ENCODE results near the gene ELOVL3. TPM values are rescaled to one million over a fixed set of nuclear protein-coding genes. Genes with fewer than 3 reads are reported as not detected.
A peak's percentile ranks its signal among the peaks of the same experiment; 100 is the strongest.
"Not testable (repeated sequence)": the region's sequence is repeated elsewhere in the genome, so short reads cannot be mapped to it uniquely, and the experiment has no call there.

Gene ELOVL3
- total RNA-seq = not detected

- peak; percentile 97 for ATAC-seq
- peak; percentile 90 for DNase-seq (ENCODE audit: low spot score)
- H3K4me1 Mint-ChIP-seq (ENCODE audit: low read depth in 2 of 2) = peaks cover 31 to 32% of the 10 kb centered on the region in 2 donors
- no peak within 1 kb of the TSS for H3K27ac Mint-ChIP-seq
- peaks cover 28 to 43% of the 10 kb centered on the region in 2 donors for H3K27me3 Mint-ChIP-seq
- peak within 1 kb of the TSS; percentile 63 for H3K4me3 Mint-ChIP-seq
- H3K36me3 Mint-ChIP-seq = no peaks in the 10 kb centered on the region
- no peaks in the 10 kb centered on the region for H3K9me3 Mint-ChIP-seq
These were observed at the start of gene ELOVL3 for GRCh38 chr10:102225646-102226541. TSS of gene ELOVL3 (plus strand) at chr10:102226299. CDS start at chr10:102226549, 250 bp downstream.

GRCh38 chr10:102184606-102185005, 41.5 kb upstream of the ELOVL3 start:
- ATAC-seq (no peak), DNase-seq (ENCODE audit: low spot score) (no peak)
- no peak overlapping the region for H3K27ac Mint-ChIP-seq
- H3K4me3 Mint-ChIP-seq = no peak overlapping the region
- peaks cover 9 to 11% of the 10 kb centered on the region in 2 donors for H3K4me1 Mint-ChIP-seq (ENCODE audit: low read depth in 2 of 2)
- H3K36me3 Mint-ChIP-seq = no peaks in the 10 kb centered on the region
- no peaks in the 10 kb centered on the region for H3K9me3 Mint-ChIP-seq
- H3K27me3 Mint-ChIP-seq = peaks cover 0 to 4% of the 10 kb centered on the region in 2 donors

GRCh38 chr10:102185272-102185671, 40.8 kb upstream of the ELOVL3 start:
- no peak for DNase-seq (ENCODE audit: low spot score)
- H3K4me3 Mint-ChIP-seq = no peak overlapping the region
- no peaks in the 10 kb centered on the region for H3K36me3 Mint-ChIP-seq
- H3K9me3 Mint-ChIP-seq = no peaks in the 10 kb centered on the region
- peaks cover 0 to 4% of the 10 kb centered on the region in 2 donors for H3K27me3 Mint-ChIP-seq
- no peak for ATAC-seq
- H3K27ac Mint-ChIP-seq = no peak overlapping the region
- peaks cover 10 to 12% of the 10 kb centered on the region in 2 donors for H3K4me1 Mint-ChIP-seq (ENCODE audit: low read depth in 2 of 2)

GRCh38 chr10:102185811-102186527, 40.1 kb upstream of the ELOVL3 start:
- Mint-ChIP-seq H3K4me1 (ENCODE audit: low read depth in 2 of 2) (peaks cover 10 to 12% of the 10 kb centered on the region in 2 donors), H3K9me3 (no peaks in the 10 kb centered on the region), H3K36me3 (no peaks in the 10 kb centered on the region), H3K4me3 (no peak overlapping the region), H3K27ac (peak overlapping the region in 1 of 2 donors; percentile 15), H3K27me3 (peaks cover 0 to under 1% of the 10 kb centered on the region in 2 donors)
- DNase-seq (ENCODE audit: low spot score) (no peak), ATAC-seq (no peak)

GRCh38 chr10:102188298-102188940, 37.7 kb upstream of the ELOVL3 start:
- H3K36me3 Mint-ChIP-seq = no peaks in the 10 kb centered on the region
- no peak for ATAC-seq
- H3K4me1 Mint-ChIP-seq (ENCODE audit: low read depth in 2 of 2) = peaks cover 10 to 12% of the 10 kb centered on the region in 2 donors
- no peak for DNase-seq (ENCODE audit: low spot score)
- peaks cover 4% of the 10 kb centered on the region for H3K9me3 Mint-ChIP-seq
- H3K27me3 Mint-ChIP-seq = no peaks in the 10 kb centered on the region
- peak overlapping the region; percentile 48 to 76 for H3K27ac Mint-ChIP-seq
- no peak overlapping the region for H3K4me3 Mint-ChIP-seq

- Mint-ChIP-seq H3K4me3 (peak overlapping the region; percentile 71), H3K4me1 (ENCODE audit: low read depth in 2 of 2) (peaks cover 10 to 12% of the 10 kb centered on the region in 2 donors), H3K27ac (peak overlapping the region; percentile 76 to 83)
- H3K36me3 Mint-ChIP-seq; H3K9me3 Mint-ChIP-seq; H3K27me3 Mint-ChIP-seq; DNase-seq (ENCODE audit: low spot score): not testable (repeated sequence)
- ATAC-seq = peak; percentile 80 to 82
These were observed 36.9 kb upstream of the ELOVL3 start for GRCh38 chr10:102188941-102189898.

- Mint-ChIP-seq H3K9me3 (peaks cover 4% of the 10 kb centered on the region), H3K27ac (peak overlapping the region in 1 of 2 donors; percentile 9), H3K4me3 (no peak overlapping the region), H3K4me1 (ENCODE audit: low read depth in 2 of 2) (peaks cover 10 to 12% of the 10 kb centered on the region in 2 donors), H3K36me3 (no peaks in the 10 kb centered on the region), H3K27me3 (peaks cover 0 to 7% of the 10 kb centered on the region in 2 donors)
- no peak for ATAC-seq
- DNase-seq (ENCODE audit: low spot score) = no peak
These were observed 34.1 kb upstream of the ELOVL3 start for GRCh38 chr10:102191956-102192355.

- peaks cover 10 to 14% of the 10 kb centered on the region in 2 donors for H3K27me3 Mint-ChIP-seq
- no peak overlapping the region for H3K4me3 Mint-ChIP-seq
- no peak for DNase-seq (ENCODE audit: low spot score)
- no peak for ATAC-seq
- H3K36me3 Mint-ChIP-seq = no peaks in the 10 kb centered on the region
- H3K4me1 Mint-ChIP-seq (ENCODE audit: low read depth in 2 of 2) = no peaks in the 10 kb centered on the region
- no peak overlapping the region for H3K27ac Mint-ChIP-seq
- H3K9me3 Mint-ChIP-seq = peaks cover 4% of the 10 kb centered on the region
These were observed 30.7 kb upstream of the ELOVL3 start for GRCh38 chr10:102195296-102195870.

GRCh38 chr10:102196893-102197292, 29.2 kb upstream of the ELOVL3 start:
- no peaks in the 10 kb centered on the region for H3K4me1 Mint-ChIP-seq (ENCODE audit: low read depth in 2 of 2)
- no peak for ATAC-seq

GRCh38 chr10:102198027-102198426, 28.1 kb upstream of the ELOVL3 start:
- H3K36me3 Mint-ChIP-seq = no peaks in the 10 kb centered on the region

More at GRCh38 chr10:102196893-102197292, 29.2 kb upstream of the ELOVL3 start:
- no peak overlapping the region for H3K27ac Mint-ChIP-seq
- H3K27me3 Mint-ChIP-seq = peaks cover 14% of the 10 kb centered on the region in 2 donors
- no peak overlapping the region for H3K4me3 Mint-ChIP-seq
- peaks cover 3% of the 10 kb centered on the region for H3K9me3 Mint-ChIP-seq
- no peak for DNase-seq (ENCODE audit: low spot score)
- H3K36me3 Mint-ChIP-seq = no peaks in the 10 kb centered on the region

GRCh38 chr10:102200751-102201640, 25.1 kb upstream of the ELOVL3 start:
- Mint-ChIP-seq H3K27me3 (peaks cover 14% of the 10 kb centered on the region in 2 donors), H3K9me3 (no peaks in the 10 kb centered on the region), H3K4me1 (ENCODE audit: low read depth in 2 of 2) (peaks cover 4 to 6% of the 10 kb centered on the region in 2 donors), H3K27ac (no peak overlapping the region), H3K36me3 (no peaks in the 10 kb centered on the region), H3K4me3 (no peak overlapping the region)
- ATAC-seq (no peak), DNase-seq (ENCODE audit: low spot score) (no peak)

More at GRCh38 chr10:102198027-102198426, 28.1 kb upstream of the ELOVL3 start:
- peaks cover 4 to 6% of the 10 kb centered on the region in 2 donors for H3K4me1 Mint-ChIP-seq (ENCODE audit: low read depth in 2 of 2)
- no peak for ATAC-seq
- no peak overlapping the region for H3K27ac Mint-ChIP-seq
- no peak overlapping the region for H3K4me3 Mint-ChIP-seq
- DNase-seq (ENCODE audit: low spot score) = no peak
- H3K27me3 Mint-ChIP-seq = peaks cover 14 to 18% of the 10 kb centered on the region in 2 donors
- H3K9me3 Mint-ChIP-seq = no peaks in the 10 kb centered on the region

GRCh38 chr10:102202386-102202785, 23.7 kb upstream of the ELOVL3 start:
- no peak for ATAC-seq

More at GRCh38 chr10:102202386-102202785, 23.7 kb upstream of the ELOVL3 start:
- peak overlapping the region in 1 of 2 donors; percentile 6 for H3K27ac Mint-ChIP-seq
- peaks cover 9 to 14% of the 10 kb centered on the region in 2 donors for H3K27me3 Mint-ChIP-seq
- peaks cover 4 to 6% of the 10 kb centered on the region in 2 donors for H3K4me1 Mint-ChIP-seq (ENCODE audit: low read depth in 2 of 2)
- no peak overlapping the region for H3K4me3 Mint-ChIP-seq
- no peaks in the 10 kb centered on the region for H3K9me3 Mint-ChIP-seq
- no peaks in the 10 kb centered on the region for H3K36me3 Mint-ChIP-seq
- no peak for DNase-seq (ENCODE audit: low spot score)

All from natural killer cell treated with Interleukin-12 subunit alpha and Interleukin-12 subunit beta and Interleukin-15 and Interleukin-18, amount 100 ng/mL, for 72 hours (primary cell).